Neural progenitor cell (in vitro differentiated cells): ENCODE data around the gene FREM2. TPM values are rescaled to one million over a fixed set of nuclear protein-coding genes. Genes with fewer than 3 reads are reported as not detected.

ENCODE experiments used
- DNase-seq: peaks from one replicate; pipeline ENCODE4 v3.0.0-alpha.2; 2016; ENCODE audit warnings: low spot score
- H2AFZ ChIP-seq: fragments of 200-600 bp; sonication (generic); replicated peaks from 2 replicates; pipeline ENCODE4 v1.6.1; 2016; ENCODE audit warnings: antibody characterized with exemption
- H3F3A ChIP-seq: fragments of 200-600 bp; sonication (generic); 2 replicates; pipeline ENCODE4 v1.6.1; 2016; ENCODE audit warnings: antibody characterized with exemption, low read depth
- H3K27ac ChIP-seq: fragments of 200-600 bp; sonication (generic); 2 replicates; pipeline ENCODE4 v1.5.1; 2016; ENCODE audit warnings: mild to moderate bottlenecking
- H3K27me3 ChIP-seq: fragments of 200-600 bp; sonication (generic); 2 replicates; pipeline ENCODE4 v1.6.1; 2016; ENCODE audit warnings: mild to moderate bottlenecking, moderate library complexity
- H3K36me3 ChIP-seq: fragments of 200-600 bp; sonication (generic); 2 replicates; pipeline ENCODE4 v1.5.1; 2016
- H3K4me1 ChIP-seq: fragments of 200-600 bp; sonication (generic); 2 replicates; pipeline ENCODE4 v1.6.1; 2016; ENCODE audit warnings: mixed run types
- H3K4me2 ChIP-seq: fragments of 200-600 bp; sonication (generic); 2 replicates; pipeline ENCODE4 v1.6.1; 2016
- H3K4me3 ChIP-seq: fragments of 200-600 bp; sonication (generic); 2 replicates; pipeline ENCODE4 v1.5.1; 2016
- H3K79me2 ChIP-seq: fragments of 200-600 bp; sonication (generic); 2 replicates; pipeline ENCODE4 v1.6.1; 2016; ENCODE audit warnings: low read depth
- H3K9ac ChIP-seq: fragments of 200-600 bp; sonication (generic); 2 replicates; pipeline ENCODE4 v1.6.1; 2016
- H3K9me3 ChIP-seq: fragments of 200-600 bp; sonication (generic); 2 replicates; pipeline ENCODE4 v1.5.1; 2016; ENCODE audit warnings: low read depth
- H4K20me1 ChIP-seq: fragments of 200-600 bp; sonication (generic); 2 replicates; pipeline ENCODE4 v1.6.1; 2016; ENCODE audit warnings: low read depth
- H3K27ac Mint-ChIP-seq: 3 replicates; pipeline ENCODE4 v1.8.0; 2021; ENCODE audit warnings: mixed read lengths
- H3K27me3 Mint-ChIP-seq: 2 replicates; pipeline ENCODE4 v1.8.0; 2022; ENCODE audit warnings: low read depth, mild to moderate bottlenecking, inconsistent platforms, moderate library complexity, mixed read lengths; ENCODE audit not compliant: insufficient read depth
- H3K36me3 Mint-ChIP-seq: 3 replicates; pipeline ENCODE4 v1.8.0; 2021; ENCODE audit warnings: mixed read lengths
- H3K4me1 Mint-ChIP-seq: 3 replicates; pipeline ENCODE4 v1.8.0; 2021; ENCODE audit warnings: mixed read lengths
- H3K4me3 Mint-ChIP-seq: 3 replicates; pipeline ENCODE4 v1.8.0; 2021; ENCODE audit warnings: mild to moderate bottlenecking, moderate library complexity, mixed read lengths
- H3K9me3 Mint-ChIP-seq: 3 replicates; pipeline ENCODE4 v1.8.0; 2020; ENCODE audit warnings: mixed read lengths
- CTCF ChIP-seq: fragments of 200-600 bp; sonication (generic); IDR thresholded peaks from 2 replicates; pipeline ENCODE4 v1.5.1; 2017; ENCODE audit warnings: antibody characterized with exemption, mild to moderate bottlenecking
- EZH2 ChIP-seq: fragments of 200-600 bp; sonication (generic); IDR thresholded peaks from 2 replicates; pipeline ENCODE4 v1.6.1; 2017; ENCODE audit warnings: antibody characterized with exemption, mild to moderate bottlenecking, moderate library complexity
- EZH2phosphoT487 ChIP-seq: fragments of 200-600 bp; sonication (generic); IDR thresholded peaks from 2 replicates; pipeline ENCODE4 v1.6.1; 2017; ENCODE audit warnings: antibody characterized with exemption
- total RNA-seq: library from RNA; depleted of rRNA; stranded (reverse); fragments of >200 nt; gene quantifications from 2 replicates; pipeline ENCODE4 v1.2.3, GENCODE V29; 2015; ENCODE audit warnings: low replicate concordance

The FREM2 gene
- total RNA-seq, 1 donor from 2014 or later: 21.3 TPM

- Histone ChIP-seq H3K79me2 (no peaks in the 10 kb centered on the region), H4K20me1 (no peaks in the 10 kb centered on the region), H3K4me2 (no peak overlapping the region), H3F3A (no peaks in the 10 kb centered on the region), H3K36me3 (no peaks in the 10 kb centered on the region), H3K9me3 (no peaks in the 10 kb centered on the region), H3K4me1 (peaks cover 14% of the 10 kb centered on the region), H3K27ac (no peak overlapping the region), H3K27me3 (no peaks in the 10 kb centered on the region), H3K4me3 (no peak overlapping the region), H2AFZ (no peak overlapping the region), H3K9ac (no peak overlapping the region)
- TF ChIP-seq EZH2 (no peak), EZH2phosphoT487 (no peak), CTCF (no peak)
- H3K27ac Mint-ChIP-seq: peak overlapping the region; percentile 18
- H3K36me3 Mint-ChIP-seq: peaks cover 4% of the 10 kb centered on the region
- peaks cover 27% of the 10 kb centered on the region for H3K4me1 Mint-ChIP-seq
- no peaks in the 10 kb centered on the region for H3K27me3 Mint-ChIP-seq
- peaks cover 3% of the 10 kb centered on the region for H3K9me3 Mint-ChIP-seq
- no peak overlapping the region for H3K4me3 Mint-ChIP-seq
- peak; percentile 54 for DNase-seq
These were observed 132.2 kb downstream of the FREM2 start for GRCh38 chr13:38819053-38819452.

- no peak overlapping the region for H3K4me3 ChIP-seq
- H3K9me3 Mint-ChIP-seq: peaks cover 3% of the 10 kb centered on the region
- H3F3A ChIP-seq: no peaks in the 10 kb centered on the region
- peaks cover 14% of the 10 kb centered on the region for H3K4me1 ChIP-seq
- peaks cover 4% of the 10 kb centered on the region for H3K36me3 Mint-ChIP-seq
- H3K27ac ChIP-seq: no peak overlapping the region
- no peaks in the 10 kb centered on the region for H3K9me3 ChIP-seq
- peaks cover 27% of the 10 kb centered on the region for H3K4me1 Mint-ChIP-seq
- no peak overlapping the region for H3K9ac ChIP-seq
- DNase-seq: no peak
- TF ChIP-seq CTCF (no peak), EZH2phosphoT487 (no peak), EZH2 (no peak)
- no peaks in the 10 kb centered on the region for H3K27me3 Mint-ChIP-seq
- H3K79me2 ChIP-seq: no peaks in the 10 kb centered on the region
- H3K27me3 ChIP-seq: no peaks in the 10 kb centered on the region
- no peak overlapping the region for H3K4me3 Mint-ChIP-seq
- H3K4me2 ChIP-seq: no peak overlapping the region
- no peak overlapping the region for H2AFZ ChIP-seq
- no peak overlapping the region for H3K27ac Mint-ChIP-seq
- no peaks in the 10 kb centered on the region for H4K20me1 ChIP-seq
- no peaks in the 10 kb centered on the region for H3K36me3 ChIP-seq
These were observed 132.7 kb downstream of the FREM2 start for GRCh38 chr13:38819596-38819995.

GRCh38 chr13:38821770-38822551, 135.1 kb downstream of the FREM2 start:
- Histone ChIP-seq H3K79me2 (no peaks in the 10 kb centered on the region), H4K20me1 (no peaks in the 10 kb centered on the region), H3F3A (no peaks in the 10 kb centered on the region), H3K4me3 (no peak overlapping the region), H3K27me3 (no peaks in the 10 kb centered on the region), H2AFZ (no peak overlapping the region), H3K4me1 (peaks cover 14% of the 10 kb centered on the region), H3K9me3 (no peaks in the 10 kb centered on the region), H3K36me3 (no peaks in the 10 kb centered on the region), H3K4me2 (no peak overlapping the region), H3K9ac (no peak overlapping the region), H3K27ac (no peak overlapping the region)
- Mint-ChIP-seq H3K27ac (peak overlapping the region; percentile 69), H3K4me1 (peaks cover 37% of the 10 kb centered on the region), H3K36me3 (peaks cover 4% of the 10 kb centered on the region), H3K9me3 (peaks cover 3% of the 10 kb centered on the region), H3K27me3 (no peaks in the 10 kb centered on the region), H3K4me3 (no peak overlapping the region)
- no peak for DNase-seq
- TF ChIP-seq EZH2 (no peak), CTCF (no peak), EZH2phosphoT487 (no peak)
